Activated CD8-positive, alpha-beta memory T cell treated with anti-CD3 and anti-CD28 coated beads for 4 hours (primary cell): ENCODE results near the gene KRT79.
"Not testable (repeated sequence)": the region's sequence is repeated elsewhere in the genome, so short reads cannot be mapped to it uniquely, and the experiment has no call there.

ENCODE experiments used
- DNase-seq, 2 donors: peaks; one replicate each; pipeline ENCODE4 v3.0.0-alpha.2; 2020; ENCODE audit warnings: low read depth in 2 of 2

Gene KRT79

GRCh38 chr12:52833922-52834726 lies at the start of gene KRT79:
TSS of gene KRT79 (minus strand) at chr12:52834311. CDS start at chr12:52834260, 51 bp downstream.
- no peak for DNase-seq

- DNase-seq = not testable (repeated sequence)
These were observed 46.4 kb upstream of the KRT79 start for GRCh38 chr12:52880499-52880898.

- peak; percentile 21 to 38 for DNase-seq
These were observed 45.6 kb upstream of the KRT79 start for GRCh38 chr12:52879394-52880351.

- no peak for DNase-seq
These were observed 44.6 kb upstream of the KRT79 start for GRCh38 chr12:52878507-52879393.

GRCh38 chr12:52877242-52877641 lies 43.1 kb upstream of the KRT79 start:
- DNase-seq = no peak

- no peak for DNase-seq
These were observed 42.3 kb upstream of the KRT79 start for GRCh38 chr12:52876372-52876771.

GRCh38 chr12:52874573-52875435 lies 40.7 kb upstream of the KRT79 start:
- DNase-seq = no peak

- DNase-seq = peak; percentile 10 to 43
These were observed 39.9 kb upstream of the KRT79 start for GRCh38 chr12:52873832-52874572.

- DNase-seq = no peak
These were observed 39.4 kb upstream of the KRT79 start for GRCh38 chr12:52873513-52873831.

GRCh38 chr12:52872644-52873389 lies 38.7 kb upstream of the KRT79 start:
- DNase-seq = no peak

- no peak for DNase-seq
These were observed 37.4 kb upstream of the KRT79 start for GRCh38 chr12:52871291-52872039.

- peak; percentile 53 to 66 for DNase-seq
These were observed 36.5 kb upstream of the KRT79 start for GRCh38 chr12:52870361-52871290.

GRCh38 chr12:52867642-52868041 lies 33.5 kb upstream of the KRT79 start:
- peak in 1 of 2 donors; percentile 15 for DNase-seq

- no peak for DNase-seq
These were observed 33.0 kb upstream of the KRT79 start for GRCh38 chr12:52867152-52867551.

GRCh38 chr12:52865090-52865944 lies 31.2 kb upstream of the KRT79 start:
- DNase-seq = no peak

- DNase-seq = no peak
These were observed 27.9 kb upstream of the KRT79 start for GRCh38 chr12:52862023-52862422.
